IMR-90 (cell line): Measurements from ENCODE around the gene ST6GALNAC3. TPM values are rescaled to one million over a fixed set of nuclear protein-coding genes. Genes with fewer than 3 reads are reported as not detected.

Experiments used
- ATAC-seq: fragments of 200-7000 bp; cut with Tn5 transposase; 2 replicates; pipeline ENCODE4 v1.9.1; 2020; ENCODE audit warnings: low read depth, mild to moderate bottlenecking, moderate library complexity
- BruUV-seq: library from RNA; stranded (reverse); fragments of 400-500 nt; replicated peaks from 2 replicates; lab custom pipeline; 2021; lab: Mats Ljungman, UMichigan
- CTCF ChIA-PET: fragments of 300-600 bp; formaldehyde crosslinking; extraction: SDS; loops from one replicate; lab custom pipeline; 2021; ENCODE audit warnings: antibody characterized with exemption; lab: Yijun Ruan, JAX
- POLR2A ChIA-PET: fragments of 300-600 bp; sonication (Branson Sonifier 250); formaldehyde crosslinking; loops from one replicate; lab custom pipeline; 2022; ENCODE audit warnings: antibody characterized with exemption; ENCODE audit not compliant: unreplicated experiment; lab: Charles Lee
- DNase-seq: peaks from one replicate; pipeline ENCODE4 v3.0.0; 2013
- H2AFZ ChIP-seq: replicated peaks from 2 replicates; pipeline ENCODE3; 2013; ENCODE audit warnings: low read length, mild to moderate bottlenecking; ENCODE audit not compliant: poor library complexity
- H2AK5ac ChIP-seq: 2 replicates; pipeline ENCODE4 v1.6.1; 2013; ENCODE audit warnings: low read depth, low read length, inconsistent platforms
- H2AK9ac ChIP-seq: replicated peaks from 2 replicates; pipeline ENCODE3; 2013; ENCODE audit warnings: mild to moderate bottlenecking, low read depth, low read length, moderate library complexity; ENCODE audit not compliant: poor library complexity
- H2BK120ac ChIP-seq: 2 replicates; pipeline ENCODE4 v1.6.1; 2013; ENCODE audit warnings: low read depth, low read length, inconsistent platforms
- H2BK15ac ChIP-seq: 3 replicates; pipeline ENCODE4 v1.6.1; 2013; ENCODE audit warnings: low read depth, low read length, inconsistent platforms
- H2BK20ac ChIP-seq: 2 replicates; pipeline ENCODE4 v1.6.1; 2013; ENCODE audit warnings: low read depth, mild to moderate bottlenecking, inconsistent platforms, low read length, moderate library complexity
- H2BK5ac ChIP-seq: 2 replicates; pipeline ENCODE4 v1.6.1; 2013; ENCODE audit warnings: mild to moderate bottlenecking, low read depth, low read length, inconsistent platforms; ENCODE audit not compliant: poor library complexity, severe bottlenecking
- H3K14ac ChIP-seq: replicated peaks from 2 replicates; pipeline ENCODE4 v1.6.1; 2013; ENCODE audit warnings: low read depth, low read length, inconsistent platforms
- H3K18ac ChIP-seq: 2 replicates; pipeline ENCODE4 v1.6.1; 2013; ENCODE audit warnings: low read depth, low read length, control low read depth
- H3K23ac ChIP-seq: 2 replicates; pipeline ENCODE4 v1.6.1; 2013; ENCODE audit warnings: low read depth, low read length, inconsistent platforms
- H3K27ac ChIP-seq: 2 replicates; pipeline ENCODE4 v1.5.1; 2013; ENCODE audit warnings: mild to moderate bottlenecking, control low read depth, low read length; ENCODE audit not compliant: insufficient read depth
- H3K27me3 ChIP-seq: 2 replicates; pipeline ENCODE4 v1.6.1; 2013; ENCODE audit warnings: low read length; ENCODE audit not compliant: control insufficient read depth, insufficient read depth
- H3K36me3 ChIP-seq: 2 replicates; pipeline ENCODE4 v1.6.1; 2013; ENCODE audit warnings: low read length, mixed read lengths; ENCODE audit not compliant: control insufficient read depth, insufficient read depth
- H3K4ac ChIP-seq: 2 replicates; pipeline ENCODE4 v1.6.1; 2013; ENCODE audit warnings: low read depth, low read length, inconsistent platforms
- H3K4me1 ChIP-seq: 2 replicates; pipeline ENCODE4 v1.6.1; 2013; ENCODE audit warnings: low read length, mixed read lengths; ENCODE audit not compliant: control insufficient read depth, insufficient read depth
- H3K4me2 ChIP-seq: 2 replicates; pipeline ENCODE4 v1.6.1; 2013; ENCODE audit warnings: low read depth, mild to moderate bottlenecking, control low read depth, low read length, moderate library complexity
- H3K4me3 ChIP-seq: 2 replicates; pipeline ENCODE4 v1.5.1; 2013; ENCODE audit warnings: low read depth, mild to moderate bottlenecking, control low read depth, low read length, moderate library complexity; ENCODE audit not compliant: insufficient read depth
- H3K56ac ChIP-seq: 2 replicates; pipeline ENCODE4 v1.6.1; 2013; ENCODE audit warnings: low read length, inconsistent platforms; ENCODE audit not compliant: insufficient read depth; ENCODE audit errors: extremely low read depth
- H3K79me1 ChIP-seq, 2 experiments: 2 replicates each; pipeline ENCODE4 v1.6.1; 2013; ENCODE audit warnings: low read length in 2 of 2, inconsistent platforms in 1 of 2, low read depth in 1 of 2
- H3K9ac ChIP-seq: 2 replicates; pipeline ENCODE4 v1.6.1; 2013; ENCODE audit warnings: low read depth, low read length, control low read depth
- H3K9me1 ChIP-seq: 2 replicates; pipeline ENCODE4 v1.6.1; 2013; ENCODE audit warnings: low read length, inconsistent platforms; ENCODE audit not compliant: insufficient read depth
- H3K9me3 ChIP-seq: 2 replicates; pipeline ENCODE4 v1.6.1; 2013; ENCODE audit warnings: low read length; ENCODE audit not compliant: control insufficient read depth, insufficient read depth
- H4K20me1 ChIP-seq: 2 replicates; pipeline ENCODE4 v1.6.1; 2013; ENCODE audit warnings: low read length, inconsistent platforms; ENCODE audit not compliant: insufficient read depth
- H4K5ac ChIP-seq: 2 replicates; pipeline ENCODE4 v1.6.1; 2013; ENCODE audit warnings: mild to moderate bottlenecking, low read depth, low read length, control low read depth
- H4K8ac ChIP-seq, 2 experiments: 2 replicates each; pipeline ENCODE4 v1.6.1; 2013; ENCODE audit warnings: low read depth in 2 of 2, low read length in 2 of 2, control low read depth in 1 of 2, inconsistent platforms in 1 of 2
- H4K91ac ChIP-seq: 2 replicates; pipeline ENCODE4 v1.6.1; 2013; ENCODE audit warnings: low read depth, low read length, inconsistent platforms; ENCODE audit not compliant: insufficient read depth
- BHLHE40 ChIP-seq: fragments of 150-350 bp; IDR thresholded peaks from 2 replicates; pipeline ENCODE4 v1.6.1; 2016; ENCODE audit warnings: mild to moderate bottlenecking, low read depth, low read length
- CEBPB ChIP-seq: IDR thresholded peaks from 2 replicates; pipeline ENCODE4 v1.6.1; 2012; ENCODE audit warnings: low read depth, low read length, improper control_type of control experiment
- CHD1 ChIP-seq: IDR thresholded peaks from 2 replicates; pipeline ENCODE4 v1.6.1; 2012; ENCODE audit warnings: low read depth, low read length, improper control_type of control experiment
- ELK1 ChIP-seq: fragments of 150-350 bp; IDR thresholded peaks from 2 replicates; pipeline ENCODE4 v1.6.1; 2016; ENCODE audit warnings: low read depth, mild to moderate bottlenecking, low read length, moderate library complexity, borderline replicate concordance
- FOS ChIP-seq: fragments of 150-350 bp; IDR thresholded peaks from 2 replicates; pipeline ENCODE4 v1.6.1; 2016; ENCODE audit warnings: low read depth, low read length
- MAFK ChIP-seq: IDR thresholded peaks from 2 replicates; pipeline ENCODE4 v1.6.1; 2012; ENCODE audit warnings: low read depth, low read length, improper control_type of control experiment
- MAZ ChIP-seq: IDR thresholded peaks from 2 replicates; pipeline ENCODE4 v1.6.1; 2012; ENCODE audit warnings: low read depth, mild to moderate bottlenecking, low read length, improper control_type of control experiment, moderate library complexity, borderline replicate concordance
- MXI1 ChIP-seq: IDR thresholded peaks from 2 replicates; pipeline ENCODE4 v1.6.1; 2012; ENCODE audit warnings: low read depth, mild to moderate bottlenecking, low read length, moderate library complexity, borderline replicate concordance
- NFE2L2 ChIP-seq: fragments of 150-350 bp; IDR thresholded peaks from 2 replicates; pipeline ENCODE4 v1.6.1; 2016; ENCODE audit warnings: low read depth, mild to moderate bottlenecking, low read length
- RAD21 ChIP-seq: IDR thresholded peaks from 2 replicates; pipeline ENCODE4 v1.6.1; 2012; ENCODE audit warnings: low read length, improper control_type of control experiment
- RCOR1 ChIP-seq: IDR thresholded peaks from 2 replicates; pipeline ENCODE4 v1.6.1; 2012; ENCODE audit warnings: mild to moderate bottlenecking, low read length, improper control_type of control experiment; ENCODE audit not compliant: insufficient replicate concordance
- RFX5 ChIP-seq: IDR thresholded peaks from 2 replicates; pipeline ENCODE4 v1.8.0; 2012; ENCODE audit warnings: low read depth, mild to moderate bottlenecking, low read length, moderate library complexity
- SMC3 ChIP-seq: fragments of 150-350 bp; IDR thresholded peaks from 2 replicates; pipeline ENCODE4 v1.6.1; 2016; ENCODE audit warnings: low read depth, mild to moderate bottlenecking, antibody characterized with exemption, low read length, moderate library complexity
- USF2 ChIP-seq: fragments of 150-350 bp; IDR thresholded peaks from 2 replicates; pipeline ENCODE4 v1.6.1; 2017; ENCODE audit warnings: mild to moderate bottlenecking, antibody characterized with exemption, low read length, low read depth
- WGBS, 2 experiments: methylation state at CpG; one replicate each; pipeline versions ENCODE4 v1.1.5 to v1.1.7; 2013; ENCODE audit warnings: missing lambda C conversion rate in 2 of 2; ENCODE audit not compliant: insufficient read length in 1 of 2; ENCODE audit errors: extremely low coverage in 2 of 2; 5-methylcytosine and 5-hydroxymethylcytosine counted together
- dilution Hi-C: fragments of 300-500 bp; cut with HindIII; formaldehyde crosslinking; loops from one replicate; pipeline ENCODE4 v1.14.3; 2018; ENCODE audit warnings: low sequenced_read_pairs; ENCODE audit not compliant: unreplicated experiment
- in situ Hi-C: fragments of 300-500 bp; cut with MboI; formaldehyde crosslinking; loops from 3 replicates; pipeline ENCODE4 v1.14.3; 2019; ENCODE audit warnings: low sequenced_read_pairs, inconsistent platforms, mixed read lengths
- intact Hi-C: fragments of 100-400 bp; cut with micrococcal nuclease; formaldehyde crosslinking; loops from 2 replicates; pipeline ENCODE4 v1.10.0; 2022
- polyA plus RNA-seq, 3 experiments: library from polyadenylated mRNA; depleted of rRNA; stranded (reverse); fragments of >200 nt; gene quantifications; 2 replicates each; pipeline ENCODE4 v1.2.3, GENCODE V29; 2012; ENCODE audit warnings: low replicate concordance in 1 of 3
- total RNA-seq: library from RNA; depleted of rRNA; stranded (reverse); fragments of >200 nt; gene quantifications from 2 replicates; pipeline ENCODE4 v1.2.3, GENCODE V29; 2012
- TF ChIP-seq, protein P1 (sequence below): conservative IDR thresholded peaks from 2 replicates; pipeline ENCODE4 v1.5.1; 2012; ENCODE audit warnings: mild to moderate bottlenecking, low read depth, low read length, improper control_type of control experiment

Gene ST6GALNAC3
- total and polyA plus RNA-seq, 2 of the 4 experiments (the other 2 are of a cell fraction) = 0.65 to 1.3 TPM

DNA sequence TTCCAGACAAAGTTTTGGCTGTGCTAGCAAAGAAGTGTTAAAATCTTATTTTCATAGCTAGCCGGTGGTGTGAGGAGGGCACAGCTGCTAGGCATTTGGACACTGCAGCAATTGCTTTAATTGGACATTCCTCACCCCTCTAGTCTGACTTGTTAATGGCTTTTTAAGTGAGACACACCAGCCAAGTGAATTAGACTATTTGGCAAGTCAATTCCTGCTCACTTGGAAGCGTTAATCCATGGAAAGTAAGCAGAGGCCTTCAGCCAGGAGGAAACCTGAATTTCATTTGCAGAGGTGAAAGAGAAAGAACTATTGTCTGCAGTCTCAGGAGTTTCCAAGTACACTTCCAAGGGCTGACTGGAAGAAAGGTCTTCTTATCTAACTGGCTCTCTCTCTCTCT is 175.7 kb downstream of the ST6GALNAC3 start:
- Histone ChIP-seq H4K91ac (no peak overlapping the region), H3K56ac (no peak overlapping the region), H3K79me1 (no peaks in the 10 kb centered on the region), H4K20me1 (no peaks in the 10 kb centered on the region), H2AK9ac (no peak overlapping the region), H3K18ac (no peak overlapping the region), H4K8ac (no peak overlapping the region), H3K4me2 (no peak overlapping the region), H3K9me1 (no peaks in the 10 kb centered on the region), H2AFZ (no peak overlapping the region), H2BK15ac (no peak overlapping the region), H2AK5ac (no peak overlapping the region), H2BK120ac (no peak overlapping the region), H3K4ac (no peak overlapping the region), H2BK20ac (no peak overlapping the region), H3K9ac (no peak overlapping the region), H3K4me1 (no peaks in the 10 kb centered on the region), H2BK5ac (no peak overlapping the region), H3K27ac (no peak overlapping the region), H3K9me3 (no peaks in the 10 kb centered on the region), H4K5ac (no peak overlapping the region), H3K27me3 (no peaks in the 10 kb centered on the region), H3K36me3 (no peaks in the 10 kb centered on the region), H3K23ac (no peak overlapping the region), H3K14ac (no peak overlapping the region), H3K4me3 (no peak overlapping the region)
- in situ Hi-C loops (no loop called here), intact Hi-C loops (no loop called here), dilution Hi-C loops (no loop called here)
- no TSS peak for BruUV-seq
- no peak for TF ChIP-seq USF2
- TF ChIP-seq FOS = no peak
- TF ChIP-seq, protein P1, sequence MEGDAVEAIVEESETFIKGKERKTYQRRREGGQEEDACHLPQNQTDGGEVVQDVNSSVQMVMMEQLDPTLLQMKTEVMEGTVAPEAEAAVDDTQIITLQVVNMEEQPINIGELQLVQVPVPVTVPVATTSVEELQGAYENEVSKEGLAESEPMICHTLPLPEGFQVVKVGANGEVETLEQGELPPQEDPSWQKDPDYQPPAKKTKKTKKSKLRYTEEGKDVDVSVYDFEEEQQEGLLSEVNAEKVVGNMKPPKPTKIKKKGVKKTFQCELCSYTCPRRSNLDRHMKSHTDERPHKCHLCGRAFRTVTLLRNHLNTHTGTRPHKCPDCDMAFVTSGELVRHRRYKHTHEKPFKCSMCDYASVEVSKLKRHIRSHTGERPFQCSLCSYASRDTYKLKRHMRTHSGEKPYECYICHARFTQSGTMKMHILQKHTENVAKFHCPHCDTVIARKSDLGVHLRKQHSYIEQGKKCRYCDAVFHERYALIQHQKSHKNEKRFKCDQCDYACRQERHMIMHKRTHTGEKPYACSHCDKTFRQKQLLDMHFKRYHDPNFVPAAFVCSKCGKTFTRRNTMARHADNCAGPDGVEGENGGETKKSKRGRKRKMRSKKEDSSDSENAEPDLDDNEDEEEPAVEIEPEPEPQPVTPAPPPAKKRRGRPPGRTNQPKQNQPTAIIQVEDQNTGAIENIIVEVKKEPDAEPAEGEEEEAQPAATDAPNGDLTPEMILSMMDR = no peak
- no peak for TF ChIP-seq ELK1
- no peak for TF ChIP-seq RCOR1
- no peak for TF ChIP-seq MXI1
- no peak for TF ChIP-seq CEBPB
- no peak for TF ChIP-seq CHD1
- no peak for TF ChIP-seq RFX5
- TF ChIP-seq MAZ = no peak
- no peak for TF ChIP-seq NFE2L2
- TF ChIP-seq BHLHE40 = no peak
- TF ChIP-seq SMC3 = no peak
- TF ChIP-seq MAFK = no peak
- TF ChIP-seq RAD21 = no peak
- ATAC-seq = no peak
- no peak for DNase-seq
- WGBS, 2 experiments = no CpG with 5 or more reads among the region's 2 CpGs
- POLR2A ChIA-PET = no interaction called here
- CTCF ChIA-PET = no interaction called here
